K562 (cell line): Measurements from ENCODE around the gene SULT1C3.

Experiments used
- CBX5 ChIP-seq: IDR thresholded peaks from 2 replicates; pipeline ENCODE4 v1.6.1; 2014; ENCODE audit warnings: low read depth, borderline replicate concordance
- EP300 ChIP-seq: IDR thresholded peaks from 2 replicates; pipeline ENCODE4 v1.6.1; 2012; ENCODE audit warnings: low read length, improper control_type of control experiment
- GATA2 ChIP-seq: sonication (generic); formaldehyde crosslinking; IDR thresholded peaks from 2 replicates; pipeline ENCODE4 v1.4.0; 2020; ENCODE audit warnings: mild to moderate bottlenecking, missing genetic modification reagents
- MAFG ChIP-seq: fragments of 450-650 bp; conservative IDR thresholded peaks from 2 replicates; pipeline ENCODE4 v1.6.1; 2016; ENCODE audit warnings: missing genetic modification characterization, missing compliant biosample characterization
- TAF1 ChIP-seq: IDR thresholded peaks from 2 replicates; pipeline ENCODE4 v1.6.1; 2011; ENCODE audit warnings: mild to moderate bottlenecking, low read length, moderate library complexity; ENCODE audit not compliant: insufficient read depth, control insufficient read depth, severe bottlenecking; ENCODE audit errors: extremely low read depth
- ZBTB33 ChIP-seq: sonication (generic); formaldehyde crosslinking; IDR thresholded peaks from 2 replicates; pipeline ENCODE4 v1.8.1; 2023; ENCODE audit warnings: mild to moderate bottlenecking, missing genetic modification reagents
- ZKSCAN8 ChIP-seq: fragments of 200-800 bp; sonication (Bioruptor generic); IDR thresholded peaks from 2 replicates; pipeline ENCODE4 v1.6.1; 2016; ENCODE audit warnings: missing genetic modification characterization, missing compliant biosample characterization
- ZNF133 ChIP-seq: fragments of 250-450 bp; sonication (Bioruptor Pico); IDR thresholded peaks from 2 replicates; pipeline ENCODE4 v1.4.0; 2020; ENCODE audit warnings: mild to moderate bottlenecking
- ZNF263 ChIP-seq: sonication (generic); formaldehyde crosslinking; IDR thresholded peaks from 2 replicates; pipeline ENCODE4 v1.8.0; 2022; ENCODE audit warnings: mild to moderate bottlenecking, missing genetic modification reagents, borderline replicate concordance
- TF ChIP-seq, protein P1 (sequence below), 3 experiments: IDR thresholded peaks in 2 of 3; conservative IDR thresholded peaks in 1 of 3; 2 replicates each; pipeline ENCODE4 v1.5.1; 2011 to 2012; ENCODE audit warnings: low read length in 3 of 3, mild to moderate bottlenecking in 3 of 3, control low read depth in 2 of 3, improper control_type of control experiment in 1 of 3, inconsistent platforms in 1 of 3, low read depth in 1 of 3, mixed read lengths in 1 of 3, moderate library complexity in 1 of 3; ENCODE audit not compliant: insufficient read depth in 2 of 3

DNA sequence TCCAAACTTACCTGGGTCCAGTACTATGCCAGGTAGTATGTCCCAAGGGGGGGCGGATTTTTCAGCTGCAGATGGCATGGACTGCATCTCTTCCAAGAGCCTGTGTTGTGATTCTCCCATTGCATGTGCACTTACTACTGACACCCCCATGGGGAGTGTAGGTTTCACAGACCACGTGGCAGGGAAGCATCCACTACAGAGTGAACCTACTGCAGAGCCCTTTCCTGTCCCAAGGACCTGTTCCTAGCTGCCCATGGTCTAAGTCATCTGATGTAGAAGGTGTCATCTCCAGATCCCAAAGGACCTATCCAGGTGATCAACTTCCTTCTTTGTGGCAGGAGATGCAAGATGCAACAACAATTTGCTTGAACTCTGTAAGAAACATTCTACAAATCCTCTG lies 9.9 kb upstream of the SULT1C3 start:
- TF ChIP-seq ZKSCAN8 (no peak), EP300 (no peak), ZBTB33 (CRISPR knock-in tag) (no peak), MAFG (tag) (no peak), TAF1 (no peak), CBX5 (no peak), ZNF133 (CRISPR knock-in tag) (no peak), GATA2 (CRISPR knock-in tag) (no peak), ZNF263 (CRISPR knock-in tag) (no peak)
- TF ChIP-seq, protein P1, sequence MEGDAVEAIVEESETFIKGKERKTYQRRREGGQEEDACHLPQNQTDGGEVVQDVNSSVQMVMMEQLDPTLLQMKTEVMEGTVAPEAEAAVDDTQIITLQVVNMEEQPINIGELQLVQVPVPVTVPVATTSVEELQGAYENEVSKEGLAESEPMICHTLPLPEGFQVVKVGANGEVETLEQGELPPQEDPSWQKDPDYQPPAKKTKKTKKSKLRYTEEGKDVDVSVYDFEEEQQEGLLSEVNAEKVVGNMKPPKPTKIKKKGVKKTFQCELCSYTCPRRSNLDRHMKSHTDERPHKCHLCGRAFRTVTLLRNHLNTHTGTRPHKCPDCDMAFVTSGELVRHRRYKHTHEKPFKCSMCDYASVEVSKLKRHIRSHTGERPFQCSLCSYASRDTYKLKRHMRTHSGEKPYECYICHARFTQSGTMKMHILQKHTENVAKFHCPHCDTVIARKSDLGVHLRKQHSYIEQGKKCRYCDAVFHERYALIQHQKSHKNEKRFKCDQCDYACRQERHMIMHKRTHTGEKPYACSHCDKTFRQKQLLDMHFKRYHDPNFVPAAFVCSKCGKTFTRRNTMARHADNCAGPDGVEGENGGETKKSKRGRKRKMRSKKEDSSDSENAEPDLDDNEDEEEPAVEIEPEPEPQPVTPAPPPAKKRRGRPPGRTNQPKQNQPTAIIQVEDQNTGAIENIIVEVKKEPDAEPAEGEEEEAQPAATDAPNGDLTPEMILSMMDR (IDR thresholded peaks at IDR 0.05 in 2 of 3, conservative IDR thresholded peaks at IDR 0.05 in 1 of 3; ENCODE audit: insufficient read depth in 2 of 3, low read depth in 1 of 3, low read length in 3 of 3) = no peak
